ENCODE measurements around the gene KSR2.
A peak's percentile ranks its signal among the peaks of the same experiment; 100 is the strongest.
"Not testable (repeated sequence)": the region's sequence is repeated elsewhere in the genome, so short reads cannot be mapped to it uniquely, and the experiment has no call there.

KSR2 gene

GRCh38 chr12:118011961-118012360, 43.2 kb upstream of the KSR2 start:
- no peak for TF ChIP-seq CTCF (IDR thresholded peaks at IDR 0.05; ENCODE audit: low read depth, low read length)
- H3K4me3 ChIP-seq (replicated peaks in 1 of 2; ENCODE audit: low read depth in 2 of 2, low read length in 2 of 2): no peak overlapping the region
- no peak for DNase-seq (ENCODE audit: low read depth in 2 of 2)

DNA sequence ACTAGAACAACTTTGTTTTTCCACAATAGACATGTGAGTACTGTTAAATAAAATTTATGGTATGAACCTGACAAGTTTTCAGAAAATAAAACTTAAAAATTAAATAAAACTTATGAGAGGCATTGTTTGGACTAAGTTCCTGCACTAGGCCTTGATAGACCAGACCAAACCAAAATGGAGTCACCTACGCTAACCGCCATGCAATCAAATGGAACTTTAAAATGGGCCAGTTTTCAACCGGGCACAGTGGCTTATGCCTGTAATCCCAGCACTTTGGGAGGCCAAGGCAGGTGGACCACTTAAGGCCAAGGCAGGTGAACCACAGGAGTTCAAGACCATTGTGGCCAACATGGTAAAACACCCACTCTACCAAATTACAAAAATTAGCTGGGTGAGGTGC, 42.6 kb upstream of the KSR2 start:
- no peak for DNase-seq (ENCODE audit: low read depth in 2 of 2)
- H3K4me3 ChIP-seq (replicated peaks in 1 of 2; ENCODE audit: low read depth in 2 of 2, low read length in 2 of 2): no peak overlapping the region
- no peak for TF ChIP-seq CTCF (IDR thresholded peaks at IDR 0.05; ENCODE audit: low read depth, low read length)

DNA sequence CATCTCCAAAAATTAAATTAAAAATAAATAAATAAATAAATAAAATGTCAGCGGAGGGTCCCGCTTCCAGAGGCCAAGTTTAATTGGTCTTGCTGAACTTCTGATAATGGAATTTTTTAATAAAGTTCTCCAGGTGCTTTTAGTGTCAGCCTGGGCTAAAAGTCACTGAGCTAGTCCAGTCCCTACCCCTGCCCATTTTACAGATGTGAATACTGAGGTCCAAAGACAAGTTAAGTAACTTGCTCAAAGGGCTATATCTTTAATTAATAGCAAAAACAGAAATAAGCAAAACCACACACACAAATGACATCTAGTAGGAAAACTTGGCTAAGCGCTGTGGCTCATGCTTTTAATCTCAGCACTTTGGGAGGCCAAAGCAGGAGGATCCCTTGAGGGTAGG, 42.1 kb upstream of the KSR2 start:
- DNase-seq (ENCODE audit: low read depth in 2 of 2): no peak
- H3K4me3 ChIP-seq (replicated peaks in 1 of 2; ENCODE audit: low read depth in 2 of 2, low read length in 2 of 2): no peak overlapping the region
- no peak for TF ChIP-seq CTCF (IDR thresholded peaks at IDR 0.05; ENCODE audit: low read depth, low read length)

- not testable (repeated sequence) for DNase-seq (ENCODE audit: low read depth in 2 of 2); H3K4me3 ChIP-seq (replicated peaks in 1 of 2; ENCODE audit: low read depth in 2 of 2, low read length in 2 of 2)
Observed at GRCh38 chr12:117999806-118000205, 31.0 kb upstream of the KSR2 start.

GRCh38 chr12:117998719-117999118, 29.9 kb upstream of the KSR2 start:
- no peak overlapping the region for H3K4me3 ChIP-seq (replicated peaks in 1 of 2; ENCODE audit: low read depth in 2 of 2, low read length in 2 of 2)
- TF ChIP-seq CTCF (IDR thresholded peaks at IDR 0.05; ENCODE audit: low read depth, low read length): no peak
- no peak for DNase-seq (ENCODE audit: low read depth in 2 of 2)

DNA sequence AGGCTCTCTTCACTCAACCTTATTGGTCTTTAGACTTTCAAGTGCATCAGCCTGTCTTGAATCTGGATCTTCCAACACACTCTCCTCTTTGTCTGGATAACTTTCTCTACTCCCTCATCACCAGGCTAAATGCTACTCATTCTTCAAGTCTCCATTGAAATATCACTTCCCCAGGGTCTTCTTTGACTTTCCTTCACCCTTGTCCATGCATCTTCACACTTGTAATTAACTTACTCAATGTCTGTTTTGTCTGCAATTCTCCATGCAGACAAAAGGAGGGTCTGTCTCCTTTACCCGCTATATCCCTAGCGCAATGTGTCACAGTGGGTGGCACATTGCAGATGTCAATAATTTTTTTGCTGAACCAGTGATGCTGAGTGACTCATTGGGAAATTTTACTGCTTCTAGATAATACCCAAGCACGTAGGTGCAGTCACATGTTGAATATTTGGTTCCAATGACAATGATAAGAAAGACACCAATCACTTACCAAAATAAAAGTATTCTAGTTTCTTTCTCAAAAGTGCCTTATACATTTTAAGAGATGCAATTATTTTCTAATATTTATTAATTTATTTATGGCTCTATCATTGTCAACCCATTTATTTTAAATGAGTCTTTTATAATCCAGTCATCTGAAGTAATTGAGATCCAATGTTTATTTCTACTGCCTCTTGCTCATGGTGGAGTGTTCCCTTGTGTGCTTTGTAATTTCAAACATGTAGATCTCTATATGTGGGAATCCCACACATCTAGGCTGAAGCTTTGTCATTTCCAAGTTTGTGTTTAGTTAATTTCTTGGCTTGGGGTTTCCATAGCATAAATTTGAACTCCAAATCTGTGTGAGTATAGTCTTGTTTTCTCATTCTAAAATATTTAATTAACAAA, 26.0 kb upstream of the KSR2 start:
- no peak for DNase-seq (ENCODE audit: low read depth in 2 of 2)
- no peak for TF ChIP-seq CTCF (IDR thresholded peaks at IDR 0.05; ENCODE audit: low read depth, low read length)
- no peak overlapping the region for H3K4me3 ChIP-seq (replicated peaks in 1 of 2; ENCODE audit: low read depth in 2 of 2, low read length in 2 of 2)

DNA sequence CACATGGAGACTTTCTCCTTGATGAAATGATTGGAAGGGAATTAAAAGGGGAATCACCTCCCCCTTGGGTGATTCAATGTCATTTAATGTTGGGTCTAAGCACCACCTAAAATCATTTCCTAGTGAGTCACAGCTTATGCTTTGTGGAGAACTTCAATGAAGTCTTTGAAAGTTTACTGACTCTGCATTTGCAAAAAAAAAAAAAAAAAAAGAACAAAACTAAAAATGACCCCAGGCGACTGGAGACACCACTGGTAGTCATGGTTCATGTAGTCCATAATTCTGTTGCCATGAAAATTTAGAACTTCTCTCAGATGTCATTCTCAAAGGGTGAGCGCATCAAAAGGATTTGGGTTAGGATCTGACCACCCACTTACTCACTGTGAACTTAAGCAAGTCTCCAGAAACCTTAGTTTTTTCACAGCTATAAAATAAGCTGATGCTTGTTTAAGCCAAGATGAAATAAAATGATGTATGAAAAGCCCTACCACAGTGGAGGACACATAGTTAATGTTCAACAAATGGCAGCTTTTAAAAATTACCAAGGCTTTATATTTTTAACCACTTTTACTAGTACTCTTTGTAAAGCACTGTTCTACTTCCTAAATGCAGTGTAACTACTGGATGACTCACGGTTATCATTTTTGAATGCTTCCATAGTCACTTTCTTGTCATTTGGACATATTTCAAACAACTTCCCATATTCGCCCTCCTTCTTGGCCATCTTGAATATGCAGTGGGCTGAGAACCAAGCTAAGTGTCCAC, 18.1 kb upstream of the KSR2 start:
- peak in 1 of 2 donors; percentile 75 for DNase-seq (ENCODE audit: low read depth in 2 of 2)
- no peak overlapping the region for H3K4me3 ChIP-seq (replicated peaks in 1 of 2; ENCODE audit: low read depth in 2 of 2, low read length in 2 of 2)
- no peak for TF ChIP-seq CTCF (IDR thresholded peaks at IDR 0.05; ENCODE audit: low read depth, low read length)
